ENCODE results near the gene IL6R. TPM values are rescaled to one million over a fixed set of nuclear protein-coding genes. Genes with fewer than 3 reads are reported as not detected.

Gene IL6R
- total and polyA plus RNA-seq, 2 of the 4 experiments (the other 2 are of a cell fraction), result 5.3 to 9.5 TPM

GRCh38 chr1:154414606-154415005 is 9.5 kb downstream of the IL6R start:
- H4K5ac ChIP-seq (ENCODE audit: low read depth, low read length), result no peak overlapping the region
- H3K79me1 ChIP-seq (ENCODE audit: low read depth in 1 of 2, low read length in 2 of 2), result peaks cover 0 to 12% of the 10 kb centered on the region in 2 experiments; a peak in 1 of 4 replicates
- in situ Hi-C loops (cut with MboI; ENCODE audit: low sequenced_read_pairs) (no loop called here), dilution Hi-C loops (cut with HindIII; ENCODE audit: low sequenced_read_pairs, unreplicated experiment) (no loop called here), intact Hi-C loops (cut with micrococcal nuclease) (no loop called here)
- no peak for TF ChIP-seq CEBPB (IDR thresholded peaks at IDR 0.05; ENCODE audit: low read depth, low read length)
- TF ChIP-seq NFE2L2 (IDR thresholded peaks at IDR 0.05; ENCODE audit: low read depth, low read length), result no peak
- no peak for TF ChIP-seq BHLHE40 (IDR thresholded peaks at IDR 0.05; ENCODE audit: low read depth, low read length)
- TF ChIP-seq RCOR1 (IDR thresholded peaks at IDR 0.05; ENCODE audit: insufficient replicate concordance, low read length), result no peak
- no peak for TF ChIP-seq MAFK (IDR thresholded peaks at IDR 0.05; ENCODE audit: low read depth, low read length)
- no peak for TF ChIP-seq USF2 (IDR thresholded peaks at IDR 0.05; ENCODE audit: low read depth, low read length)
- TF ChIP-seq MXI1 (IDR thresholded peaks at IDR 0.05; ENCODE audit: borderline replicate concordance, low read depth, low read length), result no peak
- TF ChIP-seq FOS (IDR thresholded peaks at IDR 0.05; ENCODE audit: low read depth, low read length), result no peak
- no peak for TF ChIP-seq CHD1 (IDR thresholded peaks at IDR 0.05; ENCODE audit: low read depth, low read length)
- TF ChIP-seq SMC3 (IDR thresholded peaks at IDR 0.05; ENCODE audit: low read depth, low read length), result no peak
- no peak for TF ChIP-seq RAD21 (IDR thresholded peaks at IDR 0.05; ENCODE audit: low read length)
- TF ChIP-seq RFX5 (IDR thresholded peaks at IDR 0.05; ENCODE audit: low read depth, low read length), result no peak
- no peak overlapping the region for H3K27ac ChIP-seq (ENCODE audit: insufficient read depth, low read length)
- H2BK15ac ChIP-seq (ENCODE audit: low read depth, low read length), result no peak overlapping the region
- no peak overlapping the region for H2AK9ac ChIP-seq (replicated peaks; ENCODE audit: low read depth, low read length, poor library complexity)
- no peak overlapping the region for H3K9ac ChIP-seq (ENCODE audit: low read depth, low read length)
- no peaks in the 10 kb centered on the region for H3K27me3 ChIP-seq (ENCODE audit: control insufficient read depth, insufficient read depth, low read length)
- no peak overlapping the region for H2BK5ac ChIP-seq (ENCODE audit: low read depth, low read length, poor library complexity, severe bottlenecking)
- no peak overlapping the region for H3K4me2 ChIP-seq (ENCODE audit: low read depth, low read length)
- ChIA-PET CTCF (no interaction called here), POLR2A (ENCODE audit: unreplicated experiment) (no interaction called here)
- H2AK5ac ChIP-seq (ENCODE audit: low read depth, low read length), result no peak overlapping the region; the same call in 1 of the 2 replicates
- peaks cover 6% of the 10 kb centered on the region; the same call in 1 of the 2 replicates for H3K9me1 ChIP-seq (ENCODE audit: insufficient read depth, low read length)
- H2AFZ ChIP-seq (replicated peaks; ENCODE audit: low read length, poor library complexity), result no peak overlapping the region
- no peak overlapping the region for H4K91ac ChIP-seq (ENCODE audit: insufficient read depth, low read depth, low read length)
- peaks cover 15% of the 10 kb centered on the region for H4K20me1 ChIP-seq (ENCODE audit: insufficient read depth, low read length)
- H3K4me3 ChIP-seq (ENCODE audit: insufficient read depth, low read depth, low read length), result no peak overlapping the region
- no peak overlapping the region for H3K14ac ChIP-seq (replicated peaks; ENCODE audit: low read depth, low read length)
- DNase-seq (no peak), ATAC-seq (ENCODE audit: low read depth) (no peak)
- no peak overlapping the region for H3K4ac ChIP-seq (ENCODE audit: low read depth, low read length)
- no peak overlapping the region for H2BK120ac ChIP-seq (ENCODE audit: low read depth, low read length)
- no peak overlapping the region for H3K56ac ChIP-seq (ENCODE audit: extremely low read depth, insufficient read depth, low read length)
- H3K36me3 ChIP-seq (ENCODE audit: control insufficient read depth, insufficient read depth, low read length), result no peaks in the 10 kb centered on the region; the same call in 1 of the 2 replicates
- H3K9me3 ChIP-seq (ENCODE audit: control insufficient read depth, insufficient read depth, low read length), result no peaks in the 10 kb centered on the region
- H4K8ac ChIP-seq (ENCODE audit: low read depth in 2 of 2, low read length in 2 of 2), result no peak overlapping the region
- WGBS, 2 experiments (ENCODE audit: extremely low coverage in 2 of 2, insufficient read length in 1 of 2), result 100% methylated on average over 2 of the region's 8 CpGs; no CpG with 5 or more reads in 1 of the 2 experiments
- H3K23ac ChIP-seq (ENCODE audit: low read depth, low read length), result no peak overlapping the region
- no TSS peak for BruUV-seq (replicated peaks)
- H3K4me1 ChIP-seq (ENCODE audit: control insufficient read depth, insufficient read depth, low read length), result peaks cover 13% of the 10 kb centered on the region
- no peak overlapping the region for H2BK20ac ChIP-seq (ENCODE audit: low read depth, low read length)
- H3K18ac ChIP-seq (ENCODE audit: low read depth, low read length), result no peak overlapping the region

Data from IMR-90 (cell line).